HUES48 (cell line): Measurements from ENCODE around the gene OR2AG2.
"Not testable (repeated sequence)": the region's sequence is repeated elsewhere in the genome, so short reads cannot be mapped to it uniquely, and the experiment has no call there.

Source experiments
- H3K27ac ChIP-seq: one replicate; pipeline ENCODE4 v1.7.0; 2013; ENCODE audit warnings: low read depth, low read length, inconsistent platforms
- H3K27me3 ChIP-seq: 2 replicates; pipeline ENCODE4 v1.6.1; 2013; ENCODE audit warnings: mild to moderate bottlenecking, low read length; ENCODE audit not compliant: control insufficient read depth, insufficient read depth
- H3K36me3 ChIP-seq: 2 replicates; pipeline ENCODE4 v1.6.1; 2013; ENCODE audit warnings: low read length; ENCODE audit not compliant: control insufficient read depth, insufficient read depth
- H3K4me1 ChIP-seq: 2 replicates; pipeline ENCODE4 v1.6.1; 2013; ENCODE audit warnings: mild to moderate bottlenecking, low read length; ENCODE audit not compliant: control insufficient read depth, insufficient read depth
- H3K4me3 ChIP-seq: 2 replicates; pipeline ENCODE4 v1.5.1; 2013; ENCODE audit warnings: mild to moderate bottlenecking, low read depth, low read length
- H3K9ac ChIP-seq: 2 replicates; pipeline ENCODE4 v1.6.1; 2013; ENCODE audit warnings: mild to moderate bottlenecking, low read depth, low read length, moderate library complexity
- H3K9me3 ChIP-seq: 2 replicates; pipeline ENCODE4 v1.6.1; 2013; ENCODE audit warnings: low read length; ENCODE audit not compliant: control insufficient read depth, insufficient read depth

The OR2AG2 gene

GRCh38 chr11:6771926-6772893 lies at the start of gene OR2AG2:
OR2AG2 (minus strand) TSS chr11:6771976; CDS start chr11:6768957, 3,019 bp downstream.
- no peaks in the 10 kb centered on the region for H3K27me3 ChIP-seq
- H3K36me3 ChIP-seq, result no peaks in the 10 kb centered on the region
- no peaks in the 10 kb centered on the region for H3K4me1 ChIP-seq
- H3K4me3 ChIP-seq, result no peak within 1 kb of the TSS
- H3K9me3 ChIP-seq, result no peaks in the 10 kb centered on the region
- H3K27ac ChIP-seq, result no peak within 1 kb of the TSS
- H3K9ac ChIP-seq, result no peak within 1 kb of the TSS

- Histone ChIP-seq H3K4me3 (no peak overlapping the region), H3K27ac (no peak overlapping the region), H3K9me3 (no peaks in the 10 kb centered on the region), H3K36me3 (no peaks in the 10 kb centered on the region), H3K9ac (no peak overlapping the region), H3K4me1 (no peaks in the 10 kb centered on the region), H3K27me3 (no peaks in the 10 kb centered on the region)
Measured at GRCh38 chr11:6818967-6819366, 47.2 kb upstream of the OR2AG2 start.

DNA sequence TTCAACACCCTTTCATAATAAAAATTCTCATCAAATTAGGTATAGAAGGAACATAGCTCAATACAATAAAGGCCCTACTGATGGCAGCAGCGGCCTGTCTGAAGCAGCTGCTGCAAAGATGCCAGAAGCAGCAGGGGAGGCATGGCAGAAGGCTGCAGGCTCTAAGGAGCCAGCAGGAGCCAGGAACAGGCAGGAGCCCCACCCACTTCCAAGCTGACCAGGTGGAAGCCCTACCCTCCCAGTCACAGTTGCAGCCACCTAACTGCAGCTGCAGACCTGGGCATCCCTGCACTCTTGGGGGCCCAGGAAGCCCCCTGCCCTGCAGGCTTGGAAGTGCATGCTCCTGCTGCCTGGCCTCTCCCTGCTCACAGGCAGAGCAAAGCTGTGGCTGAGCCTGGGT lies 45.9 kb upstream of the OR2AG2 start:
- Histone ChIP-seq H3K9ac (no peak overlapping the region), H3K27me3 (no peaks in the 10 kb centered on the region), H3K4me1 (no peaks in the 10 kb centered on the region), H3K9me3 (no peaks in the 10 kb centered on the region), H3K36me3 (no peaks in the 10 kb centered on the region), H3K4me3 (no peak overlapping the region), H3K27ac (no peak overlapping the region)

- H3K27me3 ChIP-seq, result no peaks in the 10 kb centered on the region
- no peaks in the 10 kb centered on the region for H3K36me3 ChIP-seq
- H3K27ac ChIP-seq, result no peak overlapping the region
- no peaks in the 10 kb centered on the region for H3K4me1 ChIP-seq
- no peak overlapping the region for H3K4me3 ChIP-seq
- no peaks in the 10 kb centered on the region for H3K9me3 ChIP-seq
- H3K9ac ChIP-seq, result no peak overlapping the region
Measured at GRCh38 chr11:6813656-6814055, 41.9 kb upstream of the OR2AG2 start.

GRCh38 chr11:6812390-6813005 lies 40.7 kb upstream of the OR2AG2 start:
- no peaks in the 10 kb centered on the region for H3K27me3 ChIP-seq
- H3K4me3 ChIP-seq, result no peak overlapping the region
- no peak overlapping the region for H3K27ac ChIP-seq
- no peak overlapping the region for H3K9ac ChIP-seq
- H3K4me1 ChIP-seq, result no peaks in the 10 kb centered on the region
- no peaks in the 10 kb centered on the region for H3K36me3 ChIP-seq
- H3K9me3 ChIP-seq, result no peaks in the 10 kb centered on the region

GRCh38 chr11:6801075-6801474 lies 29.3 kb upstream of the OR2AG2 start:
- not testable (repeated sequence) for H3K36me3 ChIP-seq, H3K4me1 ChIP-seq, H3K27me3 ChIP-seq, H3K9ac ChIP-seq
- Histone ChIP-seq H3K4me3 (peak overlapping the region; percentile 22; the same call in 1 of the 2 replicates), H3K27ac (peak overlapping the region; percentile 74), H3K9me3 (peaks cover 12% of the 10 kb centered on the region; the same call in 1 of the 2 replicates)

DNA sequence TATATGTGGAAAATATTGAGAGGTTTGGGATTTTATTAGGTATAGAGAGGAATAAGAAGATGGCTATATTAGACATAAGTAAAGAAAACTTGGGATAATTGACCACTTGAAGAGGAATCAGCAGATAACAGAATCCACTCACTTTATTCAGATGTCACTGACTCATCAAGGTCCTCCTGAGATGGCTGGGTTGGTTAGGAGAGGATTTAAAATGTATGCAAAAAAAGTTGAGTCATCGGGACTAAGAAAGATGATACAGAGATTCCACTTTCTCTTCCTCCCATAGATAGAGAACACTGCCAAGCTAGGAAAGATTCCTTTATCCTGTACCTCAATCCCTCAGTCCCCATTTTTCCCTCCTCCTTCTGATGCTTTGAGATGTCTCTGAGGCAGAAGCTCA lies 27.6 kb upstream of the OR2AG2 start, which contains the start of gene OR6A2:
Gene OR6A2 (minus strand): TSS at position 288 of the 400 bp plus-strand sequence. CDS start 3,981 bp downstream, outside the sequence.
- Histone ChIP-seq H3K36me3 (no peaks in the 10 kb centered on the region), H3K9me3 (peaks cover 12% of the 10 kb centered on the region; the same call in 1 of the 2 replicates), H3K27ac (peak within 1 kb of the TSS; percentile 74), H3K4me3 (no peak within 1 kb of the TSS), H3K9ac (no peak within 1 kb of the TSS), H3K4me1 (peaks cover 9% of the 10 kb centered on the region), H3K27me3 (no peaks in the 10 kb centered on the region)

DNA sequence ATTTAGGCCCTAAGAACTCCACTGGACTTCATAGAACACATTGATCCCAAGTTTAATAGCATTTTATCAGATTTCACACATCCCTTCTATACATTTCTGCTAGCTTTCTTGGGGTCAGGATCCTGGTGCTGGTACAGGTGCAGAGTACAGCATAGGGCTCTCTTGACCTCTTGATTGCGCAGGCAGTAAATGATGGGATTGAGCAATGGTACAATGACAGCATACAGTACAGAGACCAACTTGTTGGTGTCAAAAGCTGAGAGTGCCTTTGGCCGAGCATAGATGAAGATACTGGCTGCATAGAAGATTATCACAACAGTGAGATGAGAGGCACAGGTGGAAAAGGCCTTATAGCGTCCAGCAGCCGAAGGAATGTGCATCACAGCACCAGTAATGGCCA lies 22.9 kb upstream of the OR2AG2 start:
- no peak overlapping the region for H3K4me3 ChIP-seq
- no peaks in the 10 kb centered on the region for H3K4me1 ChIP-seq
- no peak overlapping the region for H3K27ac ChIP-seq
- H3K9ac ChIP-seq, result no peak overlapping the region
- no peaks in the 10 kb centered on the region for H3K27me3 ChIP-seq
- H3K9me3 ChIP-seq, result no peaks in the 10 kb centered on the region
- H3K36me3 ChIP-seq, result no peaks in the 10 kb centered on the region

DNA sequence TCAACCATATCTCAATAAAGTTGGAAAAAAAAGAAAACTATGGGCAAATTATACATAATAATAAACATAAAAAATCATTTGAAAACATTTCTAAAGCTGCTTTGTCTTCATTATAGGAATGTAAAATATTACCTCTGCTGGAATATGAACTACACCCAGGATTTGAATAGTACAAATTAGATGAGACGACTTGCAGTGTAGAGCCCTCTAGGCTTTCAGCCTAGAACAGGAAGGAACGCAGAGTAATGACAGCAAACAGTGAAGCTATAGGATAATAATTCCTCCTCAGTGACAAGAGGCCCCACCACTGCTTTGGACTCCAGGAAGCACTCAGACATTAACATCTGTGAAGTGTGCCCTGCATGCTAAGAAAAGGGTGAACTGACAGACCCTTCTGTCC lies 18.8 kb upstream of the OR2AG2 start:
- H3K27ac ChIP-seq, result no peak overlapping the region
- no peaks in the 10 kb centered on the region for H3K9me3 ChIP-seq
- no peaks in the 10 kb centered on the region for H3K4me1 ChIP-seq
- no peak overlapping the region for H3K4me3 ChIP-seq
- H3K36me3 ChIP-seq, result no peaks in the 10 kb centered on the region
- no peaks in the 10 kb centered on the region for H3K27me3 ChIP-seq
- H3K9ac ChIP-seq, result no peak overlapping the region

DNA sequence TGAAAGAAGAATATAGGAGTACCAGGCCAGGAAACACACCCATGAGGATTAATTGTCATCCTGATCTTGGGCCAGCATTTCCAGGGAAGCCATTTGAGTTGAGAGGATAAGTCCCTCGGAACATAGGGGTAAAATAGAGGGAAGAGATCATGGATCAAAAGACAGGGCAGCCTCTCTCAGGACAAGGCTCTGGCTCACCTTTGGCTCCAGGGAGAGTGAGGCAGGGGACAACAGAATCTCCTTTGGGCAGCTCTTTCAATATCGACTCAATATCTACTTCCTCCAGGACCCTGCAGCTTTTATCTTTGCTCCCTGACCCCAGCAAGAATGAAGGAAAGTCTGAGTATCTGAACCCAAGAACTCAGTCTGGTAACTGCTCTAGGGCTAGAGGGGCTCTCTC lies 10.9 kb upstream of the OR2AG2 start, which contains the start of gene OR2AG1:
Gene OR2AG1 (plus strand): TSS at position 301 of the 400 bp plus-strand sequence. CDS start 2,018 bp downstream, outside the sequence.
- Histone ChIP-seq H3K27me3 (no peaks in the 10 kb centered on the region), H3K9ac (no peak within 1 kb of the TSS), H3K27ac (no peak within 1 kb of the TSS), H3K9me3 (no peaks in the 10 kb centered on the region), H3K4me1 (no peaks in the 10 kb centered on the region), H3K4me3 (no peak within 1 kb of the TSS), H3K36me3 (no peaks in the 10 kb centered on the region)

GRCh38 chr11:6780829-6781228 lies 9.1 kb upstream of the OR2AG2 start:
- Histone ChIP-seq H3K9me3 (no peaks in the 10 kb centered on the region), H3K27me3 (no peaks in the 10 kb centered on the region), H3K4me1 (no peaks in the 10 kb centered on the region), H3K36me3 (no peaks in the 10 kb centered on the region), H3K27ac (no peak overlapping the region), H3K9ac (no peak overlapping the region), H3K4me3 (no peak overlapping the region)
